GM21576 (cell line): Measurements from ENCODE around the gene EXTL2.
"Not testable (repeated sequence)": the region's sequence is repeated elsewhere in the genome, so short reads cannot be mapped to it uniquely, and the experiment has no call there.

Experiments
- ATAC-seq: cut with Tn5 transposase; IDR thresholded peaks from one replicate; pipeline ENCODE4 v1.9.1; 2021; ENCODE audit warnings: mild to moderate bottlenecking, moderate library complexity; ENCODE audit not compliant: unreplicated experiment

EXTL2 gene

GRCh38 chr1:100903777-100904176, 9.1 kb upstream of the EXTL2 start:
- ATAC-seq: no peak

- no peak for ATAC-seq
Measured at GRCh38 chr1:100902365-100902764, 7.7 kb upstream of the EXTL2 start.

- peak; percentile 44 for ATAC-seq
Measured at GRCh38 chr1:100896481-100896982, 1.9 kb upstream of the EXTL2 start.

GRCh38 chr1:100895540-100896480, 1.2 kb upstream of the EXTL2 start, which contains the start of gene SLC30A7:
Gene SLC30A7, plus strand, starts transcription at chr1:100896090. Its CDS starts 173 bp downstream, at chr1:100896263.
- ATAC-seq: peak; percentile 75

GRCh38 chr1:100893718-100894117, 924 bp downstream of the EXTL2 start:
- no peak for ATAC-seq

- ATAC-seq: no peak
Measured at GRCh38 chr1:100892554-100892953, 2.1 kb downstream of the EXTL2 start.

GRCh38 chr1:100891380-100891779, 3.3 kb downstream of the EXTL2 start:
- no peak for ATAC-seq

GRCh38 chr1:100889869-100890482, 4.7 kb downstream of the EXTL2 start:
- not testable (repeated sequence) for ATAC-seq

- not testable (repeated sequence) for ATAC-seq
Measured at GRCh38 chr1:100889007-100889406, 5.6 kb downstream of the EXTL2 start.

- ATAC-seq: no peak
Measured at GRCh38 chr1:100883963-100884362, 10.7 kb downstream of the EXTL2 start.

GRCh38 chr1:100882698-100883097, 11.9 kb downstream of the EXTL2 start:
- no peak for ATAC-seq

- no peak for ATAC-seq
Measured at GRCh38 chr1:100881687-100882086, 13.0 kb downstream of the EXTL2 start.

- ATAC-seq: no peak
Measured at GRCh38 chr1:100879422-100879821, 15.2 kb downstream of the EXTL2 start.

GRCh38 chr1:100876291-100876690, 18.4 kb downstream of the EXTL2 start:
- no peak for ATAC-seq

- ATAC-seq: no peak
Measured at GRCh38 chr1:100875228-100875627, 19.4 kb downstream of the EXTL2 start.

- ATAC-seq: no peak
Measured at GRCh38 chr1:100874433-100874832, 20.2 kb downstream of the EXTL2 start.

- peak; percentile 52 for ATAC-seq
Measured at GRCh38 chr1:100869996-100870395, 24.6 kb downstream of the EXTL2 start.

- ATAC-seq: no peak
Measured at GRCh38 chr1:100868364-100868995, 26.2 kb downstream of the EXTL2 start.

GRCh38 chr1:100866901-100867206, 27.8 kb downstream of the EXTL2 start:
- no peak for ATAC-seq

- ATAC-seq: peak; percentile 51
Measured at GRCh38 chr1:100866041-100866900, 28.4 kb downstream of the EXTL2 start.

GRCh38 chr1:100862591-100862990, 32.1 kb downstream of the EXTL2 start:
- ATAC-seq: no peak
